ENCODE data around the gene RAPGEF6. TPM values are rescaled to one million over a fixed set of nuclear protein-coding genes. Genes with fewer than 3 reads are reported as not detected.
"Not testable (repeated sequence)": the region's sequence is repeated elsewhere in the genome, so short reads cannot be mapped to it uniquely, and the experiment has no call there.

The RAPGEF6 gene
- total and polyA plus RNA-seq, 12 donors: 2.5 to 33.8 (median 14.4) TPM

GRCh38 chr5:131381021-131381420 lies 254.0 kb downstream of the RAPGEF6 start:
- Histone ChIP-seq H3K4me1 (replicated peaks in 1 of 2) (peaks cover 8 to 24% of the 10 kb centered on the region in 2 donors), H3K9me3 (replicated peaks in 1 of 3) (no peaks in the 10 kb centered on the region), H3K36me3 (replicated peaks in 1 of 2) (no peaks in the 10 kb centered on the region), H3K27me3 (no peaks in the 10 kb centered on the region), H3K27ac (no peak overlapping the region), H3K4me3 (no peak overlapping the region)
- intact Hi-C loops (cut with DNase I): no loop called here
- TF ChIP-seq, protein P1, sequence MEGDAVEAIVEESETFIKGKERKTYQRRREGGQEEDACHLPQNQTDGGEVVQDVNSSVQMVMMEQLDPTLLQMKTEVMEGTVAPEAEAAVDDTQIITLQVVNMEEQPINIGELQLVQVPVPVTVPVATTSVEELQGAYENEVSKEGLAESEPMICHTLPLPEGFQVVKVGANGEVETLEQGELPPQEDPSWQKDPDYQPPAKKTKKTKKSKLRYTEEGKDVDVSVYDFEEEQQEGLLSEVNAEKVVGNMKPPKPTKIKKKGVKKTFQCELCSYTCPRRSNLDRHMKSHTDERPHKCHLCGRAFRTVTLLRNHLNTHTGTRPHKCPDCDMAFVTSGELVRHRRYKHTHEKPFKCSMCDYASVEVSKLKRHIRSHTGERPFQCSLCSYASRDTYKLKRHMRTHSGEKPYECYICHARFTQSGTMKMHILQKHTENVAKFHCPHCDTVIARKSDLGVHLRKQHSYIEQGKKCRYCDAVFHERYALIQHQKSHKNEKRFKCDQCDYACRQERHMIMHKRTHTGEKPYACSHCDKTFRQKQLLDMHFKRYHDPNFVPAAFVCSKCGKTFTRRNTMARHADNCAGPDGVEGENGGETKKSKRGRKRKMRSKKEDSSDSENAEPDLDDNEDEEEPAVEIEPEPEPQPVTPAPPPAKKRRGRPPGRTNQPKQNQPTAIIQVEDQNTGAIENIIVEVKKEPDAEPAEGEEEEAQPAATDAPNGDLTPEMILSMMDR (IDR thresholded peaks at IDR 0.05): no peak
- no peak for TF ChIP-seq POLR2A (IDR thresholded peaks at IDR 0.05)
- WGBS, 4 donors: 83 to 95% (median 92%) methylated on average over 4 of the region's 4 CpGs
- DNase-seq: no peak

GRCh38 chr5:131380238-131380637 lies 254.8 kb downstream of the RAPGEF6 start:
- H3K9me3 ChIP-seq (replicated peaks in 1 of 3); H3K27me3 ChIP-seq; intact Hi-C loops (cut with DNase I); DNase-seq; H3K4me3 ChIP-seq; H3K36me3 ChIP-seq (replicated peaks in 1 of 2): not testable (repeated sequence)
- Histone ChIP-seq H3K27ac (peak overlapping the region in 1 of 5 donors; percentile 47), H3K4me1 (replicated peaks in 1 of 2) (peaks cover 8 to 24% of the 10 kb centered on the region in 2 donors)
- WGBS, 4 donors: 77 to 88% (median 77%) methylated on average over 2 of the region's 2 CpGs

- H3K4me3 ChIP-seq: peak overlapping the region in 1 of 4 donors; percentile 5
- peak overlapping the region in 2 of 5 donors; percentile 60 to 63 for H3K27ac ChIP-seq
- peak in 2 of 7 donors; percentile 5 to 9 for DNase-seq
Observed at GRCh38 chr5:131379723-131380122, 255.3 kb downstream of the RAPGEF6 start.

GRCh38 chr5:131378721-131379541 lies 256.1 kb downstream of the RAPGEF6 start:
- no peaks in the 10 kb centered on the region for H3K27me3 ChIP-seq
- DNase-seq: no peak
- no peak for TF ChIP-seq POLR2A (IDR thresholded peaks at IDR 0.05)
- TF ChIP-seq, protein P1 (IDR thresholded peaks at IDR 0.05): no peak
- H3K36me3 ChIP-seq (replicated peaks in 1 of 2): no peaks in the 10 kb centered on the region
- H3K4me3 ChIP-seq: no peak overlapping the region
- no peaks in the 10 kb centered on the region for H3K9me3 ChIP-seq (replicated peaks in 1 of 3)
- H3K4me1 ChIP-seq (replicated peaks in 1 of 2): peaks cover 8 to 24% of the 10 kb centered on the region in 2 donors
- peak overlapping the region in 3 of 5 donors; percentile 42 to 63 (median 60) for H3K27ac ChIP-seq
- intact Hi-C loops (cut with DNase I): no loop called here

More at GRCh38 chr5:131379723-131380122, 255.3 kb downstream of the RAPGEF6 start:
- intact Hi-C loops (cut with DNase I): no loop called here
- Histone ChIP-seq H3K9me3 (replicated peaks in 1 of 3) (no peaks in the 10 kb centered on the region), H3K27me3 (no peaks in the 10 kb centered on the region), H3K4me1 (replicated peaks in 1 of 2) (peaks cover 8 to 24% of the 10 kb centered on the region in 2 donors), H3K36me3 (replicated peaks in 1 of 2) (no peaks in the 10 kb centered on the region)
- TF ChIP-seq, protein P1 (IDR thresholded peaks at IDR 0.05): no peak
- TF ChIP-seq POLR2A (IDR thresholded peaks at IDR 0.05): no peak
- 60 to 67% (median 66%) methylated on average over 7 of the region's 7 CpGs for WGBS, 4 donors

All from adrenal gland (tissue), 12 donors.